Neural progenitor cell (in vitro differentiated cells): ENCODE results near the gene C17orf78. TPM values are rescaled to one million over a fixed set of nuclear protein-coding genes. Genes with fewer than 3 reads are reported as not detected.

Experiments
- DNase-seq: peaks from one replicate; pipeline ENCODE4 v3.0.0-alpha.2; 2016; ENCODE audit warnings: low spot score
- H2AFZ ChIP-seq: fragments of 200-600 bp; sonication (generic); replicated peaks from 2 replicates; pipeline ENCODE4 v1.6.1; 2016; ENCODE audit warnings: antibody characterized with exemption
- H3F3A ChIP-seq: fragments of 200-600 bp; sonication (generic); 2 replicates; pipeline ENCODE4 v1.6.1; 2016; ENCODE audit warnings: antibody characterized with exemption, low read depth
- H3K27ac ChIP-seq: fragments of 200-600 bp; sonication (generic); 2 replicates; pipeline ENCODE4 v1.5.1; 2016; ENCODE audit warnings: mild to moderate bottlenecking
- H3K27me3 ChIP-seq: fragments of 200-600 bp; sonication (generic); 2 replicates; pipeline ENCODE4 v1.6.1; 2016; ENCODE audit warnings: mild to moderate bottlenecking, moderate library complexity
- H3K36me3 ChIP-seq: fragments of 200-600 bp; sonication (generic); 2 replicates; pipeline ENCODE4 v1.5.1; 2016
- H3K4me1 ChIP-seq: fragments of 200-600 bp; sonication (generic); 2 replicates; pipeline ENCODE4 v1.6.1; 2016; ENCODE audit warnings: mixed run types
- H3K4me2 ChIP-seq: fragments of 200-600 bp; sonication (generic); 2 replicates; pipeline ENCODE4 v1.6.1; 2016
- H3K4me3 ChIP-seq: fragments of 200-600 bp; sonication (generic); 2 replicates; pipeline ENCODE4 v1.5.1; 2016
- H3K79me2 ChIP-seq: fragments of 200-600 bp; sonication (generic); 2 replicates; pipeline ENCODE4 v1.6.1; 2016; ENCODE audit warnings: low read depth
- H3K9ac ChIP-seq: fragments of 200-600 bp; sonication (generic); 2 replicates; pipeline ENCODE4 v1.6.1; 2016
- H3K9me3 ChIP-seq: fragments of 200-600 bp; sonication (generic); 2 replicates; pipeline ENCODE4 v1.5.1; 2016; ENCODE audit warnings: low read depth
- H4K20me1 ChIP-seq: fragments of 200-600 bp; sonication (generic); 2 replicates; pipeline ENCODE4 v1.6.1; 2016; ENCODE audit warnings: low read depth
- H3K27ac Mint-ChIP-seq: 3 replicates; pipeline ENCODE4 v1.8.0; 2021; ENCODE audit warnings: mixed read lengths
- H3K27me3 Mint-ChIP-seq: 2 replicates; pipeline ENCODE4 v1.8.0; 2022; ENCODE audit warnings: low read depth, mild to moderate bottlenecking, inconsistent platforms, moderate library complexity, mixed read lengths; ENCODE audit not compliant: insufficient read depth
- H3K36me3 Mint-ChIP-seq: 3 replicates; pipeline ENCODE4 v1.8.0; 2021; ENCODE audit warnings: mixed read lengths
- H3K4me1 Mint-ChIP-seq: 3 replicates; pipeline ENCODE4 v1.8.0; 2021; ENCODE audit warnings: mixed read lengths
- H3K4me3 Mint-ChIP-seq: 3 replicates; pipeline ENCODE4 v1.8.0; 2021; ENCODE audit warnings: mild to moderate bottlenecking, moderate library complexity, mixed read lengths
- H3K9me3 Mint-ChIP-seq: 3 replicates; pipeline ENCODE4 v1.8.0; 2020; ENCODE audit warnings: mixed read lengths
- EZH2 ChIP-seq: fragments of 200-600 bp; sonication (generic); IDR thresholded peaks from 2 replicates; pipeline ENCODE4 v1.6.1; 2017; ENCODE audit warnings: antibody characterized with exemption, mild to moderate bottlenecking, moderate library complexity
- EZH2phosphoT487 ChIP-seq: fragments of 200-600 bp; sonication (generic); IDR thresholded peaks from 2 replicates; pipeline ENCODE4 v1.6.1; 2017; ENCODE audit warnings: antibody characterized with exemption
- total RNA-seq: library from RNA; depleted of rRNA; stranded (reverse); fragments of >200 nt; gene quantifications from 2 replicates; pipeline ENCODE4 v1.2.3, GENCODE V29; 2015; ENCODE audit warnings: low replicate concordance
- TF ChIP-seq, protein P1 (sequence below): fragments of 200-600 bp; sonication (generic); IDR thresholded peaks from 2 replicates; pipeline ENCODE4 v1.5.1; 2017; ENCODE audit warnings: antibody characterized with exemption, mild to moderate bottlenecking

Gene C17orf78
- total RNA-seq, 1 donor from 2014 or later: not detected

DNA sequence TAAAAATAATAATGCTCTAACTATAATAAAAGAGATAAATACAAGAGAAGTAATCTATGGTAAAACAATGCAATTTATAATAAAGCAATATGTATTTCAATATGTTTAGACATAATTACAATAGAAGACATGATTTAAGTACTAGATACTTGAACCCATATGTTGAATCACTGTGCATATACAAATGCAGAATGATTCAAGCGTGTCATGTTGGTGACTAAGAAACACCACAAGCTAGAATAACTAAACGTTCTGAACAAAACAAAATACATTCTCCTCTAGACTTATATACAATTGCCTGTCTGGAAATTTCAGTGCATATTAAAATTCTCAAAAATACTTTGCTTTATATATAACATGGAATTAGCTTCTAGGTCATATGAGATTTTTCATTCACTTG lies 42.1 kb downstream of the C17orf78 start:
- Histone ChIP-seq H3F3A (peaks cover 2% of the 10 kb centered on the region), H3K9me3 (no peaks in the 10 kb centered on the region), H3K27ac (no peak overlapping the region), H3K27me3 (no peaks in the 10 kb centered on the region), H3K4me1 (no peaks in the 10 kb centered on the region), H3K9ac (no peak overlapping the region), H3K4me3 (no peak overlapping the region), H2AFZ (no peak overlapping the region), H3K36me3 (peaks cover 15% of the 10 kb centered on the region), H4K20me1 (no peaks in the 10 kb centered on the region), H3K79me2 (peaks cover 13% of the 10 kb centered on the region), H3K4me2 (no peak overlapping the region)
- no peak for TF ChIP-seq EZH2phosphoT487
- TF ChIP-seq EZH2: no peak
- TF ChIP-seq, protein P1, sequence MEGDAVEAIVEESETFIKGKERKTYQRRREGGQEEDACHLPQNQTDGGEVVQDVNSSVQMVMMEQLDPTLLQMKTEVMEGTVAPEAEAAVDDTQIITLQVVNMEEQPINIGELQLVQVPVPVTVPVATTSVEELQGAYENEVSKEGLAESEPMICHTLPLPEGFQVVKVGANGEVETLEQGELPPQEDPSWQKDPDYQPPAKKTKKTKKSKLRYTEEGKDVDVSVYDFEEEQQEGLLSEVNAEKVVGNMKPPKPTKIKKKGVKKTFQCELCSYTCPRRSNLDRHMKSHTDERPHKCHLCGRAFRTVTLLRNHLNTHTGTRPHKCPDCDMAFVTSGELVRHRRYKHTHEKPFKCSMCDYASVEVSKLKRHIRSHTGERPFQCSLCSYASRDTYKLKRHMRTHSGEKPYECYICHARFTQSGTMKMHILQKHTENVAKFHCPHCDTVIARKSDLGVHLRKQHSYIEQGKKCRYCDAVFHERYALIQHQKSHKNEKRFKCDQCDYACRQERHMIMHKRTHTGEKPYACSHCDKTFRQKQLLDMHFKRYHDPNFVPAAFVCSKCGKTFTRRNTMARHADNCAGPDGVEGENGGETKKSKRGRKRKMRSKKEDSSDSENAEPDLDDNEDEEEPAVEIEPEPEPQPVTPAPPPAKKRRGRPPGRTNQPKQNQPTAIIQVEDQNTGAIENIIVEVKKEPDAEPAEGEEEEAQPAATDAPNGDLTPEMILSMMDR: no peak
- no peak overlapping the region for H3K4me3 Mint-ChIP-seq
- DNase-seq: no peak
- peaks cover 2% of the 10 kb centered on the region for H3K27me3 Mint-ChIP-seq
- peaks cover 27% of the 10 kb centered on the region for H3K36me3 Mint-ChIP-seq
- no peaks in the 10 kb centered on the region for H3K4me1 Mint-ChIP-seq
- no peak overlapping the region for H3K27ac Mint-ChIP-seq
- H3K9me3 Mint-ChIP-seq: no peaks in the 10 kb centered on the region

DNA sequence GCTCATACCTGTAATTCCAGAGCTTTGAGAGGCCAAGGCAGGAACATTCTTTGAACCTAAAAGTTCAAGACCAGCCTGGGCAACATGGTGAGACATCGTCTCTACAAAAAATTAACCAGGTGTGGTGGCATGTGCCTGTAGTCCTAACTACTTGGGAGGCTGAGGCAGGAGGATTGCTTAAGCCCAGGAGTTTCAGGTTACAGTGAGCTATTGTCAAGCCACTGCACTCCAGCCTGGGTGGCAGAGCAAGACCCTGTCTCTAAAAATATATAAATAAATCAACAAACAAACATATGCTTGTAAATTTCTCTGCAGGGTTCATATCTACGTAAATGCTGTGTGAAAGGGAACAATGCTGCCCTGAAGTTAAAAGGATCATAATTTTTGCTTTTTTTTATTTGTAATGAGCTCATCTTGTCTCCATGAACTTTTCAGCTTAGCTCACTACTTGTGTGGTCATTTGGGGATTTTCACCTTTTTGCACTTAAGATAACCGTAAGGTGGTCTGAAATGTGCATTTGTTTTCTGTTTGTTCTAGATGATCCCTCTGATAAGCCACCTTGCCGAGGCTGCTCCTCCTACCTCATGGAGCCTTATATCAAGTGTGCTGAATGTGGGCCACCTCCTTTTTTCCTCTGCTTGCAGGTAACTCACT lies 47.3 kb downstream of the C17orf78 start:
- no peaks in the 10 kb centered on the region for H4K20me1 ChIP-seq
- no peak overlapping the region for H3K4me3 Mint-ChIP-seq
- no peak overlapping the region for H3K27ac Mint-ChIP-seq
- TF ChIP-seq, protein P1: no peak
- no peak for TF ChIP-seq EZH2phosphoT487
- TF ChIP-seq EZH2: no peak
- H3K4me2 ChIP-seq: no peak overlapping the region
- H3K4me1 ChIP-seq: no peaks in the 10 kb centered on the region
- no peaks in the 10 kb centered on the region for H3K27me3 ChIP-seq
- no peak overlapping the region for H3K4me3 ChIP-seq
- H3K79me2 ChIP-seq: no peaks in the 10 kb centered on the region
- H3F3A ChIP-seq: no peaks in the 10 kb centered on the region
- no peak overlapping the region for H3K9ac ChIP-seq
- no peak for DNase-seq
- no peaks in the 10 kb centered on the region for H3K9me3 ChIP-seq
- H3K36me3 ChIP-seq: no peaks in the 10 kb centered on the region
- H3K27me3 Mint-ChIP-seq: peaks cover 5% of the 10 kb centered on the region
- H3K4me1 Mint-ChIP-seq: no peaks in the 10 kb centered on the region
- H3K36me3 Mint-ChIP-seq: peaks cover 20% of the 10 kb centered on the region
- no peak overlapping the region for H2AFZ ChIP-seq
- no peak overlapping the region for H3K27ac ChIP-seq
- H3K9me3 Mint-ChIP-seq: no peaks in the 10 kb centered on the region

DNA sequence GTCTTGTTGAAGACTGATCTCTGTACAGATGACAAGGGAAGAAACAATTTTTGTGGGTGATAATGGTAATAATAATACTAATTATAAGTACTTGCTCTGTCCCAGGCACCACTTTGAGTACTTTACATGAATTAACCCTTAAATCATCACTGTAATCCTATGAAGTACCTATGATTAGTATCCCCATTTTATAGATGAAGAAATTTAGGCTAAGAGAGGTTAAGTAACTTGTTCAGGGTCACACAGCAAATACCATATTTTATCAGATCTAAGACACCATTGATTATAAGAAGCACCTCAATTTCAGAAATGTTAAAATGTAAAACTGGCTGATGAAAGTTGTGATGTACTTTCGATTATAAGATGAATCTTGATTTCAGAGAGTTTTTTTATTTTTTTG lies 49.5 kb downstream of the C17orf78 start:
- H3K79me2 ChIP-seq: no peaks in the 10 kb centered on the region
- no peaks in the 10 kb centered on the region for H4K20me1 ChIP-seq
- no peaks in the 10 kb centered on the region for H3K27me3 ChIP-seq
- H3K4me1 ChIP-seq: no peaks in the 10 kb centered on the region
- H3K9ac ChIP-seq: no peak overlapping the region
- H3K4me1 Mint-ChIP-seq: no peaks in the 10 kb centered on the region
- H3K27me3 Mint-ChIP-seq: peaks cover 3% of the 10 kb centered on the region
- H3K27ac Mint-ChIP-seq: no peak overlapping the region
- H2AFZ ChIP-seq: no peak overlapping the region
- no peak overlapping the region for H3K4me3 ChIP-seq
- no peak for TF ChIP-seq EZH2
- TF ChIP-seq, protein P1: no peak
- TF ChIP-seq EZH2phosphoT487: no peak
- H3F3A ChIP-seq: no peaks in the 10 kb centered on the region
- no peaks in the 10 kb centered on the region for H3K36me3 ChIP-seq
- peaks cover 22% of the 10 kb centered on the region for H3K36me3 Mint-ChIP-seq
- no peaks in the 10 kb centered on the region for H3K9me3 Mint-ChIP-seq
- H3K27ac ChIP-seq: no peak overlapping the region
- no peaks in the 10 kb centered on the region for H3K9me3 ChIP-seq
- no peak overlapping the region for H3K4me2 ChIP-seq
- no peak for DNase-seq
- H3K4me3 Mint-ChIP-seq: no peak overlapping the region
